Rectal smooth muscle tissue (tissue), 1 donor: ENCODE measurements around the gene CHKA.

Source experiments
- H3K27ac ChIP-seq: one replicate; pipeline ENCODE4 v1.7.0; 2013; ENCODE audit warnings: low read depth, low read length, inconsistent platforms
- H3K27me3 ChIP-seq: one replicate; pipeline ENCODE4 v1.7.0; 2013; ENCODE audit warnings: low read length; ENCODE audit not compliant: control insufficient read depth, insufficient read depth
- H3K36me3 ChIP-seq: one replicate; pipeline ENCODE4 v1.7.0; 2013; ENCODE audit warnings: low read length; ENCODE audit not compliant: control insufficient read depth, insufficient read depth
- H3K4me1 ChIP-seq: one replicate; pipeline ENCODE4 v1.7.0; 2013; ENCODE audit warnings: low read length; ENCODE audit not compliant: control insufficient read depth, insufficient read depth
- H3K4me3 ChIP-seq: one replicate; pipeline ENCODE4 v1.7.0; 2013; ENCODE audit warnings: low read length
- H3K9ac ChIP-seq: one replicate; pipeline ENCODE4 v1.7.0; 2013; ENCODE audit warnings: low read length

CHKA gene

GRCh38 chr11:68006606-68007166 lies 114.5 kb downstream of the CHKA start:
- peaks cover 12% of the 10 kb centered on the region for H3K4me1 ChIP-seq
- no peaks in the 10 kb centered on the region for H3K36me3 ChIP-seq
- no peaks in the 10 kb centered on the region for H3K27me3 ChIP-seq
- H3K27ac ChIP-seq = no peak overlapping the region
- H3K9ac ChIP-seq = no peak overlapping the region
- no peak overlapping the region for H3K4me3 ChIP-seq

- Histone ChIP-seq H3K36me3 (no peaks in the 10 kb centered on the region), H3K9ac (no peak overlapping the region), H3K27ac (no peak overlapping the region), H3K4me1 (peaks cover 1% of the 10 kb centered on the region), H3K4me3 (peak overlapping the region; percentile 66), H3K27me3 (no peaks in the 10 kb centered on the region)
Measured at GRCh38 chr11:68004551-68005335, 116.4 kb downstream of the CHKA start.

- H3K4me1 ChIP-seq = no peaks in the 10 kb centered on the region
- H3K4me3 ChIP-seq = peak within 1 kb of the TSS; percentile 66
- peak within 1 kb of the TSS; percentile 38 for H3K27ac ChIP-seq
- no peaks in the 10 kb centered on the region for H3K36me3 ChIP-seq
- H3K27me3 ChIP-seq = no peaks in the 10 kb centered on the region
- no peak within 1 kb of the TSS for H3K9ac ChIP-seq
Measured at GRCh38 chr11:68003846-68004550, 117.2 kb downstream of the CHKA start, which contains the start of gene UNC93B1. TSS of gene UNC93B1 (minus strand) at chr11:68004097. CDS start at chr11:68004043, 54 bp downstream.

GRCh38 chr11:68002938-68003845 lies 118.0 kb downstream of the CHKA start:
- Histone ChIP-seq H3K36me3 (no peaks in the 10 kb centered on the region), H3K27me3 (no peaks in the 10 kb centered on the region), H3K27ac (peak overlapping the region; percentile 38), H3K9ac (no peak overlapping the region), H3K4me3 (peak overlapping the region; percentile 66), H3K4me1 (no peaks in the 10 kb centered on the region)
